ENCODE results near the gene PCSK1N.

PCSK1N gene

GRCh38 chrX:48848847-48849246, 13.4 kb upstream of the PCSK1N start:
- TF ChIP-seq EGR1 (IDR thresholded peaks at IDR 0.05) (no peak), EP300 (IDR thresholded peaks at IDR 0.05; ENCODE audit: borderline replicate concordance) (no peak), CEBPB (IDR thresholded peaks at IDR 0.05) (no peak), USF1 (IDR thresholded peaks at IDR 0.05) (no peak), NFIC (IDR thresholded peaks at IDR 0.05) (no peak), YY1 (IDR thresholded peaks at IDR 0.05; ENCODE audit: low read depth) (no peak), TCF12 (IDR thresholded peaks at IDR 0.05; ENCODE audit: low read depth) (no peak), RAD21 (IDR thresholded peaks at IDR 0.05; ENCODE audit: low read depth) (no peak)
- TF ChIP-seq, protein P1, sequence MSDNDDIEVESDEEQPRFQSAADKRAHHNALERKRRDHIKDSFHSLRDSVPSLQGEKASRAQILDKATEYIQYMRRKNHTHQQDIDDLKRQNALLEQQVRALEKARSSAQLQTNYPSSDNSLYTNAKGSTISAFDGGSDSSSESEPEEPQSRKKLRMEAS (IDR thresholded peaks at IDR 0.05), result no peak

DNA sequence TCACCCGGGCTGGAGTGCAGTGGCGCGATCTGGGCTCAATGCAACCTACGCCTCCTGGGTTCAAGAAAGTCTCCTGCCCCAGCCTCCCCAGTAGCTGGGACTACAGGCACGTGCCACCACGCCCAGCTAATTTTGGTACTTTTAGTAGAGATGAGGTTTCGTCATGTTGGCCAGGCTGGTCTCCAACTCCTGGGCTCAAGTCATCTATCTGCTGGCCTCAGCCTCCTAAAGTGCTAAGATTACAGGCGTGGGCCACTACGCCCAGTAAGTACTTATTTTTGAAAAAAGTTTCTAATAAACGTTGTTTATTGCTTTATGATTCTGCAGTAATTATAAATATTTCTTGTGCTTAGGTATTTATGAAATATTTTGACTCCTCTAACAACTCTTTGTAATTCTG, 4.3 kb upstream of the PCSK1N start:
- no peak for TF ChIP-seq FOXM1 (IDR thresholded peaks at IDR 0.05; ENCODE audit: borderline replicate concordance, low read depth)
- no peak for TF ChIP-seq NFIC (IDR thresholded peaks at IDR 0.05)
- TF ChIP-seq, protein P2, sequence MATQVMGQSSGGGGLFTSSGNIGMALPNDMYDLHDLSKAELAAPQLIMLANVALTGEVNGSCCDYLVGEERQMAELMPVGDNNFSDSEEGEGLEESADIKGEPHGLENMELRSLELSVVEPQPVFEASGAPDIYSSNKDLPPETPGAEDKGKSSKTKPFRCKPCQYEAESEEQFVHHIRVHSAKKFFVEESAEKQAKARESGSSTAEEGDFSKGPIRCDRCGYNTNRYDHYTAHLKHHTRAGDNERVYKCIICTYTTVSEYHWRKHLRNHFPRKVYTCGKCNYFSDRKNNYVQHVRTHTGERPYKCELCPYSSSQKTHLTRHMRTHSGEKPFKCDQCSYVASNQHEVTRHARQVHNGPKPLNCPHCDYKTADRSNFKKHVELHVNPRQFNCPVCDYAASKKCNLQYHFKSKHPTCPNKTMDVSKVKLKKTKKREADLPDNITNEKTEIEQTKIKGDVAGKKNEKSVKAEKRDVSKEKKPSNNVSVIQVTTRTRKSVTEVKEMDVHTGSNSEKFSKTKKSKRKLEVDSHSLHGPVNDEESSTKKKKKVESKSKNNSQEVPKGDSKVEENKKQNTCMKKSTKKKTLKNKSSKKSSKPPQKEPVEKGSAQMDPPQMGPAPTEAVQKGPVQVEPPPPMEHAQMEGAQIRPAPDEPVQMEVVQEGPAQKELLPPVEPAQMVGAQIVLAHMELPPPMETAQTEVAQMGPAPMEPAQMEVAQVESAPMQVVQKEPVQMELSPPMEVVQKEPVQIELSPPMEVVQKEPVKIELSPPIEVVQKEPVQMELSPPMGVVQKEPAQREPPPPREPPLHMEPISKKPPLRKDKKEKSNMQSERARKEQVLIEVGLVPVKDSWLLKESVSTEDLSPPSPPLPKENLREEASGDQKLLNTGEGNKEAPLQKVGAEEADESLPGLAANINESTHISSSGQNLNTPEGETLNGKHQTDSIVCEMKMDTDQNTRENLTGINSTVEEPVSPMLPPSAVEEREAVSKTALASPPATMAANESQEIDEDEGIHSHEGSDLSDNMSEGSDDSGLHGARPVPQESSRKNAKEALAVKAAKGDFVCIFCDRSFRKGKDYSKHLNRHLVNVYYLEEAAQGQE (IDR thresholded peaks at IDR 0.05; ENCODE audit: low read depth), result no peak
- no peak for TF ChIP-seq RAD21 (IDR thresholded peaks at IDR 0.05; ENCODE audit: low read depth)
- no peak for TF ChIP-seq EP300 (IDR thresholded peaks at IDR 0.05; ENCODE audit: borderline replicate concordance)
- TF ChIP-seq TEAD4 (IDR thresholded peaks at IDR 0.05), result no peak
- no peak for TF ChIP-seq TAF1 (IDR thresholded peaks at IDR 0.05; ENCODE audit: low read depth)
- no peak for TF ChIP-seq EGR1 (IDR thresholded peaks at IDR 0.05)
- no peak for TF ChIP-seq USF1 (IDR thresholded peaks at IDR 0.05)
- TF ChIP-seq YY1 (IDR thresholded peaks at IDR 0.05; ENCODE audit: low read depth), result no peak
- TF ChIP-seq TCF12 (IDR thresholded peaks at IDR 0.05; ENCODE audit: low read depth), result no peak

DNA sequence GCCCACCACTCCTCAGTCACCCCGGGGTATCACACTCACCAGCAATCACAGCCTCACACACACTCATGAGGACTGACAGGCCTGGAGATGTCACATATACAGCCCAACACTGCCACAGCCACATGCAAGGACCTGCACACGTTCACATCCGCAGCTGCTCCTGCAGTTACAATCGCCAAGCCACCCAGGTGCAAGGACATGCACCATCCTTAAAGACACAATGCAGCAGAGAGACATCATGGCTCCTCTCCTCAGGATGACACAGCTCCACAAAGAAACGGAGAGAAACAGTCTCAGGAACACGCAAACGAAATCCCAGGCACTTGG, 1.1 kb downstream of the PCSK1N start:
- TF ChIP-seq TCF12 (IDR thresholded peaks at IDR 0.05; ENCODE audit: low read depth), result no peak
- TF ChIP-seq EP300 (IDR thresholded peaks at IDR 0.05; ENCODE audit: borderline replicate concordance), result no peak
- no peak for TF ChIP-seq RAD21 (IDR thresholded peaks at IDR 0.05; ENCODE audit: low read depth)
- no peak for TF ChIP-seq ZBTB7A (IDR thresholded peaks at IDR 0.05; ENCODE audit: low read depth)
- TF ChIP-seq, protein P1 (IDR thresholded peaks at IDR 0.05), result no peak
- no peak for TF ChIP-seq YY1 (IDR thresholded peaks at IDR 0.05; ENCODE audit: low read depth)
- TF ChIP-seq FOXM1 (IDR thresholded peaks at IDR 0.05; ENCODE audit: borderline replicate concordance, low read depth), result no peak
- TF ChIP-seq USF1 (IDR thresholded peaks at IDR 0.05), result no peak
- no peak for TF ChIP-seq TAF1 (IDR thresholded peaks at IDR 0.05; ENCODE audit: low read depth)
- no peak for TF ChIP-seq EGR1 (IDR thresholded peaks at IDR 0.05)
- TF ChIP-seq CEBPB (IDR thresholded peaks at IDR 0.05), result no peak
- TF ChIP-seq, protein P2 (IDR thresholded peaks at IDR 0.05; ENCODE audit: low read depth), result no peak
- TF ChIP-seq TEAD4 (IDR thresholded peaks at IDR 0.05), result no peak
- no peak for TF ChIP-seq NFIC (IDR thresholded peaks at IDR 0.05)
- no peak for TF ChIP-seq CREB1 (IDR thresholded peaks at IDR 0.05; ENCODE audit: low read depth)

DNA sequence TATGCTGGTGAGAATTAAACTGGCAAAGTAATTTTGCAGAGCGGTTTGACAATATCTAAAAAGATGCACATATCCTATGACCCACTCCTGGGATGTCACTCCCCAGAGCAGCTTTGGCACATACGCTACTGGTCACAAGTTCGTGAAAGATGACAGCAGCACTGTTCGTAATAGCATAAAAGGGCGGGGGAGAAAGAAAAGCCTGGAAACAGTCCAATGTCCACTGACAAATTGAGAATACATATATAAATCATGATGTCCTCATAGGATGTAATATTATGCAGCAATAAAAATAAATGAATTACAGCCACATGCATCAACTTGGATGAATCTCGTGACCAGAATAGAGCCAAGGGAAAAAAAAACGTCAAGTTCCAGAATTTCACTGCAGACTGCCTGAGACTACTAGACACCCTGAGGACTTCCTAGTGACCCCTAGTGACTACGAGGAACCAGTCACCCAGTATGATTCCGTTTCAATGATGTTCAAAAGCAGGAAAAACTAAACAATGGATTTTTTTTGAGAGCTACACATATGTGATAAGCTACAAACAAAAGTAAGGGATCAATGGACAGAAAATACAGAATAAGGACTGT, 1.8 kb downstream of the PCSK1N start:
- TF ChIP-seq NFIC (IDR thresholded peaks at IDR 0.05) (no peak), TCF12 (IDR thresholded peaks at IDR 0.05; ENCODE audit: low read depth) (no peak), CREB1 (IDR thresholded peaks at IDR 0.05; ENCODE audit: low read depth) (no peak), TEAD4 (IDR thresholded peaks at IDR 0.05) (no peak), TAF1 (IDR thresholded peaks at IDR 0.05; ENCODE audit: low read depth) (no peak), EP300 (IDR thresholded peaks at IDR 0.05; ENCODE audit: borderline replicate concordance) (no peak), FOXM1 (IDR thresholded peaks at IDR 0.05; ENCODE audit: borderline replicate concordance, low read depth) (no peak), USF1 (IDR thresholded peaks at IDR 0.05) (no peak), RAD21 (IDR thresholded peaks at IDR 0.05; ENCODE audit: low read depth) (no peak), CEBPB (IDR thresholded peaks at IDR 0.05) (no peak), YY1 (IDR thresholded peaks at IDR 0.05; ENCODE audit: low read depth) (no peak), EGR1 (IDR thresholded peaks at IDR 0.05) (no peak), ZBTB7A (IDR thresholded peaks at IDR 0.05; ENCODE audit: low read depth) (no peak)
- TF ChIP-seq, protein P2 (IDR thresholded peaks at IDR 0.05; ENCODE audit: low read depth), result no peak
- TF ChIP-seq, protein P1 (IDR thresholded peaks at IDR 0.05), result no peak

All from Ishikawa (cell line).